Lower leg skin (tissue), 4 donors: ENCODE data around the gene CMTM1. TPM values are rescaled to one million over a fixed set of nuclear protein-coding genes. Genes with fewer than 3 reads are reported as not detected.
"Not testable (repeated sequence)": the region's sequence is repeated elsewhere in the genome, so short reads cannot be mapped to it uniquely, and the experiment has no call there.

Source experiments
- DNase-seq, 2 donors: peaks; one replicate each; pipeline ENCODE4 v3.0.0-alpha.2; 2019; ENCODE audit warnings: low spot score in 2 of 2
- H3K4me3 ChIP-seq: fragments of 200-600 bp; sonication (generic); 2 replicates; pipeline ENCODE4 v1.5.1; 2017; ENCODE audit warnings: mild to moderate bottlenecking, low read depth; ENCODE audit not compliant: poor library complexity, severe bottlenecking
- POLR2A ChIP-seq, 2 donors: fragments of 450-650 bp; IDR thresholded peaks; one replicate each; pipeline ENCODE4 v1.6.1; 2016 to 2017; ENCODE audit warnings: antibody characterized with exemption in 2 of 2, mild to moderate bottlenecking in 1 of 2, moderate library complexity in 1 of 2
- WGBS, 2 donors: methylation state at CpG; one replicate each; pipeline ENCODE4 v1.1.5; 2018; 5-methylcytosine and 5-hydroxymethylcytosine counted together
- intact Hi-C: fragments of 100-400 bp; cut with DNase I; formaldehyde crosslinking; loops from one replicate; pipeline ENCODE4 v1.15.0; 2023; ENCODE audit warnings: low total_unique reads
- total RNA-seq, 4 donors: library from RNA; depleted of rRNA; stranded (reverse); fragments of >200 nt; gene quantifications; one replicate each; pipeline ENCODE4 v1.1.0, GENCODE V29; 2016
- TF ChIP-seq, protein P1 (sequence below), 3 donors: fragments of 450-650 bp; IDR thresholded peaks; one replicate each; pipeline ENCODE4 v1.5.1; 2016; ENCODE audit warnings: antibody characterized with exemption in 3 of 3, mild to moderate bottlenecking in 3 of 3, moderate library complexity in 2 of 3

CMTM1 gene
- total RNA-seq, 4 donors from 2014 or later, result 0.39 to 2.1 (median 1.9) TPM; not detected in 1

DNA sequence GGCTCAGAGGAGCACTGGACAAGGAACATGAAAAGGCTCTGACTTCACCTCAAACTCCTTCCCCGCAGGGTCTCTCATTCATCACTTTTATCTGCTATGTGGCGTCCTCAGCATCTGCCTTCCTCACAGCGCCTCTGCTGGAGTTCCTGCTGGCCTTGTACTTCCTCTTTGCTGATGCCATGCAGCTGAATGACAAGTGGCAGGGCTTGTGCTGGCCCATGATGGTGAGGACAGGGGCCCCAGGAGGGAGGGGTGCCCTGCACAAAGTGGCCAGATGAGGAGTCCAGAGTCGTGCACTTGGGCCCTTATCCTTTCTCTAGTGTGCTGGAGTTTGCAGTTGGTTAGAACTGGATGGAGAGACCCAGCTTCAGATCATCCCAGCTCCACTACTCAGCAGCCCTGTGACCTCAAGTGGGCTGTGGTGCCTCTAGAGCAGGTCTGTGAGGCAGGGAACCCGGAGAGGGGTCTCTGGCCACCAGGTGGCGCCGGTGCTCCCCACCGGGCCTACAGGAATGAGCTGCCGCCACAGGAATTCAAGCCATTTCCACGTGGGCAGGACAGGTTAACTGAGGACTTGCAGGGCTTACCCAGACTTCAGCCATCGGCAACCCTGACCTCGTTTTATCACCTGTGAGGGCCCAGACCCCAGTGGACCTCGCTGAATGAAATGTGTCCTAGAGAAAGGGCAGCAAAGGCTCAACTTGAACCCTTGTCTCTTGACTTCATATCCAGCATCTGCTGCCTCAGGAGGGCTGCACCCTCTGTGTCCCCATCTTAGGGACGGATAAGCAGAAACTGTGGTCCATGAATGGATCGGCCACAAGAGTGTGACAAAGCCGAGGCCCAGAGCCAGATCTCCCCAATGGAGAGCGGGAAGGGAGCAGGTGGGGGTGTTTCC, 42.3 kb downstream of the CMTM1 start:
- intact Hi-C loops, result no loop called here
- WGBS, 2 donors, result 46 to 58% methylated on average over 11 to 14 of the region's 17 CpGs

DNA sequence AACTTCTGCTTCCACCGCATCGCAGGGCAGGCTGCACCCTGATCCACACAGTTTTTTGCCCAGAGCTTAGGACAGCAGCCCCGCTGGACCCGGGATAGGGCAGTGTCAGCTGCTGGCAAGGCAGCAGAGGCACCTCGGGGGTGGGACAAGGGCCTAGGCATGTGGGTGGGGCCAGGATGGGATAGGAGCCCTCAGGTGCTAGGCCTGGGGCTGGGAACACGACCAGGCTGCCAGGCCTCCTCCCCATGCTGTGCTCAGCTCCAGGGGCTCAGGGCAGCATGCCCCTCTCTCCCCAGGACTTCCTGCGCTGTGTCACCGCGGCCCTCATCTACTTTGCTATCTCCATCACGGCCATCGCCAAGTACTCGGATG, 42.9 kb downstream of the CMTM1 start:
- intact Hi-C loops, result no loop called here
- WGBS, 2 donors, result 71 to 84% methylated on average over 12 of the region's 12 CpGs

More for the DNA sequence above, 42.3 kb downstream of the CMTM1 start:
- TF ChIP-seq POLR2A (IDR thresholded peaks at IDR 0.05), result no peak
- TF ChIP-seq, protein P1, sequence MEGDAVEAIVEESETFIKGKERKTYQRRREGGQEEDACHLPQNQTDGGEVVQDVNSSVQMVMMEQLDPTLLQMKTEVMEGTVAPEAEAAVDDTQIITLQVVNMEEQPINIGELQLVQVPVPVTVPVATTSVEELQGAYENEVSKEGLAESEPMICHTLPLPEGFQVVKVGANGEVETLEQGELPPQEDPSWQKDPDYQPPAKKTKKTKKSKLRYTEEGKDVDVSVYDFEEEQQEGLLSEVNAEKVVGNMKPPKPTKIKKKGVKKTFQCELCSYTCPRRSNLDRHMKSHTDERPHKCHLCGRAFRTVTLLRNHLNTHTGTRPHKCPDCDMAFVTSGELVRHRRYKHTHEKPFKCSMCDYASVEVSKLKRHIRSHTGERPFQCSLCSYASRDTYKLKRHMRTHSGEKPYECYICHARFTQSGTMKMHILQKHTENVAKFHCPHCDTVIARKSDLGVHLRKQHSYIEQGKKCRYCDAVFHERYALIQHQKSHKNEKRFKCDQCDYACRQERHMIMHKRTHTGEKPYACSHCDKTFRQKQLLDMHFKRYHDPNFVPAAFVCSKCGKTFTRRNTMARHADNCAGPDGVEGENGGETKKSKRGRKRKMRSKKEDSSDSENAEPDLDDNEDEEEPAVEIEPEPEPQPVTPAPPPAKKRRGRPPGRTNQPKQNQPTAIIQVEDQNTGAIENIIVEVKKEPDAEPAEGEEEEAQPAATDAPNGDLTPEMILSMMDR (IDR thresholded peaks at IDR 0.05), result peak in 1 of 3 donors; percentile 35
- H3K4me3 ChIP-seq, result no peak overlapping the region
- DNase-seq, result peak; percentile 76 to 97

DNA sequence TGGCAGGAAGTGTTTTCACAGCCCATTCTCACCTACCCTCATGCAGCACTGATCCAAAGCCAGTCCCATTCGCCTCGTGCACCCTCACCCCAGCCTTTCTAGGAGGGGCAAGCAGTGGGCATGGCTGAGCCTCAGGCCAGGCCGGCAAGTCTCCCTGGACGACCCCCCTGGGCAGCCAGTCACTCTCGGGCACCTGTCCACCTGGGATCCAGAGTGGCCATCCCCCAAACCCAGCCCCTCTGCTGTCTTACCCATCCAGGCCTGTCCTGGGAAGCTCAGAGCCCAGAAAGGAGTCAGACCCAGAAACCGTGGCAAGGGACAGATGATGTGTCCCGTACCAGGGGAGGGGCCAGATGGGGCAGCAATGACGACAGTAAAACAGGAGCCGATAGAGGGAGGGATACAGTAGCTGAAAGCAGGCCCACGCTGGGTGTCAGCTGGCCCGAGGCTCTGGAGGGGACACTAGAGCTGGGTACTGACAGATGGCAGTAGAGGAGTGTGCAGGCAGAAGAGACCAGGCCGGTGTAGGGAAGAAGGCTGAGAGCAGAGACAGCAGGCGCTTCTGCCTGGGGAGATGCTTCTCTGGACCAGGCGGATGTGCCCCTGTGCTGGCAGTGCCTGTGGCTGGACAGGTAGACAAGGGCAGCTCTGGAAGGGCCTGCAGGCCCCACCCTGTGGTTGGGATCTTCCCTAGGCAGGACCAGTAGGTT, 44.0 kb downstream of the CMTM1 start:
- no peak overlapping the region for H3K4me3 ChIP-seq
- WGBS, 2 donors, result 84 to 89% methylated on average over 14 of the region's 14 CpGs
- DNase-seq, result no peak
- TF ChIP-seq, protein P1 (IDR thresholded peaks at IDR 0.05), result no peak
- no peak for TF ChIP-seq POLR2A (IDR thresholded peaks at IDR 0.05)
- intact Hi-C loops, result loop anchor here (10.0 kb wide), 1 partner anchor 205 kb away; no protein-coding TSS in a partner anchor

More for the DNA sequence above, 42.9 kb downstream of the CMTM1 start:
- no peak for DNase-seq
- TF ChIP-seq, protein P1 (IDR thresholded peaks at IDR 0.05), result no peak
- TF ChIP-seq POLR2A (IDR thresholded peaks at IDR 0.05), result no peak
- no peak overlapping the region for H3K4me3 ChIP-seq

DNA sequence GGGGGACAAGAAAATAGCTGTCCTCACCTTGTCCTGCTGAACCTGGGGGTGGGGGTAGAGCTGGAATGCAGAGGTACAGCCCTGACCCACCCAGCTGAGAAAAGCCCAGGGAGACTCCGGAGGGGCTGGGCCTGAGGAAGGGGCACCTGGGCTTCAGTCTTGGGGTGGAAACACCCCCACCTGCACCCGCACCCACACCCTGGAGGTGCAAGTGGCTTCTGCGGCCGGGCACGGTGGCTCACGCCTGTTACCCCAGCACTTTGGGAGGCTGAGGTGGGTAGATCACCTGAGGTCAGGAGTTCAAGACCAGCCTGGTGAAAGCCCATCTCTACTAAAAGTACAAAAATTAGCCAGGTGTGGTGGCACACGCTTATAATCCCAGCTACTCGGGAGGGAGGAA, 45.7 kb downstream of the CMTM1 start:
- 89 to 93% methylated on average over 8 of the region's 8 CpGs for WGBS, 2 donors
- intact Hi-C loops, result loop anchor here (10.0 kb wide), 1 partner anchor 207 kb away; no protein-coding TSS in a partner anchor
- H3K4me3 ChIP-seq, DNase-seq: not testable (repeated sequence)

DNA sequence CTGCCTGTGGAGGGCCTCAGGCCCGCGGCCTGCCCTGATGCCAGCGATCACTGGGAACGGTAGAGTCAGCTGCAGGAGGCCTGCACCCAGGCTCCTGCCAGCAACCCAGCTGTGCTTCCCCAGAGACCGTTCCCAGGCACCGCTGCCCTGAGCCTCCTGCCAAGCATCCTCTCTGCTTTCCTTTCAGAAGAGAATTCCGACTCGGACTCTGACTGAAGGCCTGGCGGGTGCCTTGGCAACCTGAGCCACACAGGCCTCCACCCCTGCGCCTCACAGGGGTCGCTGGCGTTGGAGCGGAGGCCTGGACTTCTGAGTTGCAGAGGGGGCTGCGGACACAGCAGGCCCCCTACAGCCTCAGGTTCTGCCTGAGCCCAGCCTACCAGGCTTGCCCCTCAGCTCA, 46.2 kb downstream of the CMTM1 start:
- WGBS, 2 donors, result 82 to 86% methylated on average over 14 of the region's 14 CpGs
- DNase-seq, result no peak
- H3K4me3 ChIP-seq, result no peak overlapping the region
- TF ChIP-seq, protein P1 (IDR thresholded peaks at IDR 0.05), result no peak
- no peak for TF ChIP-seq POLR2A (IDR thresholded peaks at IDR 0.05)
- intact Hi-C loops, result loop anchor here (10.0 kb wide), 1 partner anchor 208 kb away; no protein-coding TSS in a partner anchor
